Measurements from ENCODE around the gene DEF6.
A peak's percentile ranks its signal among the peaks of the same experiment; 100 is the strongest.

DEF6 gene, protein sequence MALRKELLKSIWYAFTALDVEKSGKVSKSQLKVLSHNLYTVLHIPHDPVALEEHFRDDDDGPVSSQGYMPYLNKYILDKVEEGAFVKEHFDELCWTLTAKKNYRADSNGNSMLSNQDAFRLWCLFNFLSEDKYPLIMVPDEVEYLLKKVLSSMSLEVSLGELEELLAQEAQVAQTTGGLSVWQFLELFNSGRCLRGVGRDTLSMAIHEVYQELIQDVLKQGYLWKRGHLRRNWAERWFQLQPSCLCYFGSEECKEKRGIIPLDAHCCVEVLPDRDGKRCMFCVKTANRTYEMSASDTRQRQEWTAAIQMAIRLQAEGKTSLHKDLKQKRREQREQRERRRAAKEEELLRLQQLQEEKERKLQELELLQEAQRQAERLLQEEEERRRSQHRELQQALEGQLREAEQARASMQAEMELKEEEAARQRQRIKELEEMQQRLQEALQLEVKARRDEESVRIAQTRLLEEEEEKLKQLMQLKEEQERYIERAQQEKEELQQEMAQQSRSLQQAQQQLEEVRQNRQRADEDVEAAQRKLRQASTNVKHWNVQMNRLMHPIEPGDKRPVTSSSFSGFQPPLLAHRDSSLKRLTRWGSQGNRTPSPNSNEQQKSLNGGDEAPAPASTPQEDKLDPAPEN

DNA sequence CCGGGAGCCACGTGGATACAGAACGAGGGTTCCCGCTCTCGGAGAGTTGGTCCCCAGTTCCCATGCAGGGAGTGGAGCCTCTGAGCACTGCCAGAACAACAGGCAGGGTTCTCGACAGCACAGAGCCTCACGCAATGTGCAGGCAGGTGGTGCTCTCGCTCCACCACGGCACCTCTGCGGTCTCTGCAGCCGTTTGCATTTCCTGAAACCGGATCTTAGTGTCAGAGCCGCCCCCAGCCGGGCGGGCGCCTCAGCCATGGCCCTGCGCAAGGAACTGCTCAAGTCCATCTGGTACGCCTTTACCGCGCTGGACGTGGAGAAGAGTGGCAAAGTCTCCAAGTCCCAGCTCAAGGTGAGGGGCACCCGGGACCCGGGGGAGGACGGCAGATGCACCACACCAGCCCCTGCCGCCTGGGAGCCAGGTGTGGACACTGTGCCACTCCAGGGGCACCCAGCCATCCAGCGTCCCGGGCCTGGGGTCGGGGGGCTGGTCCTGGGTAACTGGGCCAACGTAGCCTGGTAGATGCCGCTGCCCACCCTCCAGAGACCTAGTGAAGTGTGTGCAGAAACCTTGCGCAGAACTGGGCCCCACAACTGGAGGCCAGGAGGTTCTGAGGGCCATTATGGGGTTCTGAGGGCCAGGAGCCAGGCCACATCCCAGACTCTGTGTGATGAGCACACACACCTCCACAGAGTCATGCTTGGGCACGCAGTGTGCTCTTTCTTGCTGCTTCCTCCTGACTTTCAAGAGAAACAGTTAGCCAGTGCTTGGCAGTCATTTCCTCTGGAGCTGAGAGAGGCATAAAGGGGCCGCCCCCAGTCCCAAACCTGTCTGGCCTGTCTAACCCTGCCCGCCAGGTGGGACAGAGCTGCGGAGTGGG is at the start of gene DEF6:
Gene DEF6, plus strand, starts transcription at position 218 of the 881 bp plus-strand sequence. Its CDS starts 39 bp downstream, at position 257.
- DNase-seq, result peak; percentile 91

DNA sequence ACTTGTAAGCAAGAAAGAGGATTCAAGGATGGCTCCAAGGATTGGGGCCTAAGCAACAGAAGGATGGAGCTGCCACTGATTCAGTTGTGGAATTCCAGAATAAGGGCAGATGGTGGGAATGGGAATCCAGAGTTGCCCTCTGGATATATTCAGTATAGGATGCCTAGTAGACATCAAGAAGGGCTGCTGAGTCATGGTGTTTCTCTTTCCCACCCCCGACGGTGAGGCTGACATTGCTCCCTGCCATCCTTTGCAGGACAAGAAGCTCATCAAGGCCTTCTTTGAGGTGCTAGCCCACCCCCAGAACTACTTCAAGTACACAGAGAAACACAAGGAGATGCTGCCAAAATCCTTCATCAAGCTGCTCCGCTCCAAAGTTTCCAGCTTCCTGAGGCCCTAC is 49.3 kb upstream of the DEF6 start:
- no peak for DNase-seq

- DNase-seq, result no peak
Measured at GRCh38 chr6:35248965-35249364, 48.7 kb upstream of the DEF6 start.

- no peak for DNase-seq
Measured at GRCh38 chr6:35251949-35252348, 45.7 kb upstream of the DEF6 start.

- no peak for DNase-seq
Measured at GRCh38 chr6:35253249-35253648, 44.4 kb upstream of the DEF6 start.

- DNase-seq, result no peak
Measured at GRCh38 chr6:35258336-35258735, 39.3 kb upstream of the DEF6 start.

GRCh38 chr6:35258858-35259193 is 38.8 kb upstream of the DEF6 start:
- DNase-seq, result no peak

GRCh38 chr6:35259194-35259947 is 38.2 kb upstream of the DEF6 start, which contains the start of gene ZNF76:
TSS of gene ZNF76 (plus strand) at chr6:35259735. CDS start at chr6:35281152, 21,417 bp downstream.
- peak; percentile 95 for DNase-seq

GRCh38 chr6:35259948-35260590 is 37.5 kb upstream of the DEF6 start:
- peak; percentile 92 to 94 for DNase-seq

- no peak for DNase-seq
Measured at GRCh38 chr6:35260591-35261570, 36.7 kb upstream of the DEF6 start.

- DNase-seq, result no peak
Measured at GRCh38 chr6:35262596-35262995, 35.0 kb upstream of the DEF6 start.

- no peak for DNase-seq
Measured at GRCh38 chr6:35264550-35265274, 32.9 kb upstream of the DEF6 start.

DNA sequence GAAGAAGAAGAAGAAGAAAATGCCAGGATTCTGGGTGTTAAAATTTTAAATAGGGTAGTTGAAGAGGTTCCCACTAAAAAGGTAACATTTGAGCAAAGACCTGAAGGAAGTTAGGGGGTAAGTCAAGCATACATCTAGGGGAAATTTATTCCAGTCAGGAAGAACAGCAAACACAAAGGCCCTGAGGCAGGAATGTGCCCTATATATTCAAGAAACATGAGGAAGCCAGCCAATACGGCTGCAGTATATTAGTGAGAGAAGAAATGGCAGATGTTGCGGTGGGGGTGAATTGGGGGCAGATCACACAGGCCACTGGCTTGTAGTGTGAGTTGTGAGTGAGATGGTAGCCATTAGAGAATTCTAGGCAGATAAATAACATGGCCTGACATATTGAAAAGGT is 32.1 kb upstream of the DEF6 start:
- no peak for DNase-seq

- DNase-seq, result no peak
Measured at GRCh38 chr6:35267446-35267845, 30.2 kb upstream of the DEF6 start.

- DNase-seq, result no peak
Measured at GRCh38 chr6:35267897-35268296, 29.7 kb upstream of the DEF6 start.

DNA sequence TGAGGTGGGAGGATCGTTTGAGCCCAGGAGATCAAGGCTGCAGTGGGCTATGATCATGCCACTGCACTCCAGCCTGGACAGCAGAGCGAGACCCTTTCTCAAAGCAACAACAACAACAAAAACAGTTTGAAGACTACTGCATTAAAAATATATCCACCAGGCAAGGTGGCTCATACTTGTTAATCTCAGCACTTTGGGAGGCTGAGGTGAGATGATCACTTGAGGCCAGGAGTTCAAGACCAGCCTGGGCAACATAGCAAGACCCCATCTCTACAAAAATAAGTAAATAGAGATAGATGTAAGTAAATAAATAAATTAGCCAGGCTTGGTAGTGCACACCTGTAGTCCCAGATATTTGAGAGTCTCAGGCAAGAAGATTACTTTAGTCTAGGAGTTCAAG is 25.6 kb upstream of the DEF6 start:
- DNase-seq, result no peak

- no peak for DNase-seq
Measured at GRCh38 chr6:35273822-35274559, 23.6 kb upstream of the DEF6 start.

- no peak for DNase-seq
Measured at GRCh38 chr6:35275744-35276260, 21.8 kb upstream of the DEF6 start.

- DNase-seq, result no peak
Measured at GRCh38 chr6:35278708-35279107, 18.9 kb upstream of the DEF6 start.

Measured in CD4-positive, alpha-beta T cell treated with Interleukin-4 for 1 hour (primary cell).